GM23248 (cell line): Measurements from ENCODE around the gene SIGMAR1. TPM values are rescaled to one million over a fixed set of nuclear protein-coding genes. Genes with fewer than 3 reads are reported as not detected.
A peak's percentile ranks its signal among the peaks of the same experiment; 100 is the strongest.

Source experiments
- DNase-seq: peaks from one replicate; pipeline ENCODE4 v3.0.0-alpha.2; 2015
- H2AFZ ChIP-seq: fragments of 200-600 bp; sonication (generic); 2 replicates; pipeline ENCODE4 v1.6.1; 2016; ENCODE audit warnings: antibody characterized with exemption
- H3F3A ChIP-seq: fragments of 200-600 bp; sonication (generic); 2 replicates; pipeline ENCODE4 v1.6.1; 2016; ENCODE audit warnings: mild to moderate bottlenecking, antibody characterized with exemption, mixed run types; ENCODE audit not compliant: insufficient read depth
- H3K27ac ChIP-seq: fragments of 200-600 bp; sonication (generic); 2 replicates; pipeline ENCODE4 v1.5.1; 2016; ENCODE audit warnings: mild to moderate bottlenecking
- H3K27me3 ChIP-seq: fragments of 200-600 bp; sonication (generic); replicated peaks from 2 replicates; pipeline ENCODE4 v1.6.1; 2016; ENCODE audit warnings: mild to moderate bottlenecking; ENCODE audit not compliant: insufficient read depth
- H3K36me3 ChIP-seq: fragments of 200-600 bp; sonication (generic); 2 replicates; pipeline ENCODE4 v1.6.1; 2016; ENCODE audit warnings: low read depth, mild to moderate bottlenecking
- H3K4me1 ChIP-seq: fragments of 200-600 bp; sonication (generic); 2 replicates; pipeline ENCODE4 v1.6.1; 2016; ENCODE audit warnings: mild to moderate bottlenecking; ENCODE audit not compliant: insufficient read depth
- H3K4me2 ChIP-seq: fragments of 200-600 bp; sonication (generic); one replicate; pipeline ENCODE4 v1.6.1; 2016; ENCODE audit warnings: mild to moderate bottlenecking; ENCODE audit not compliant: unreplicated experiment
- H3K4me3 ChIP-seq: fragments of 200-600 bp; sonication (generic); 2 replicates; pipeline ENCODE4 v1.5.1; 2016; ENCODE audit warnings: mild to moderate bottlenecking
- H3K79me2 ChIP-seq: fragments of 200-600 bp; sonication (generic); 2 replicates; pipeline ENCODE4 v1.6.1; 2016; ENCODE audit warnings: mild to moderate bottlenecking; ENCODE audit not compliant: insufficient read depth
- H3K9ac ChIP-seq: fragments of 200-600 bp; sonication (generic); 2 replicates; pipeline ENCODE4 v1.6.1; 2016; ENCODE audit warnings: mild to moderate bottlenecking
- H3K9me2 ChIP-seq: fragments of 200-600 bp; sonication (generic); 2 replicates; pipeline ENCODE4 v1.6.1; 2016; ENCODE audit warnings: mixed run types, mild to moderate bottlenecking, moderate library complexity; ENCODE audit not compliant: insufficient read depth
- H3K9me3 ChIP-seq: fragments of 200-600 bp; sonication (generic); one replicate; pipeline ENCODE4 v1.6.1; 2017; ENCODE audit warnings: low read depth
- H4K20me1 ChIP-seq: fragments of 200-600 bp; sonication (generic); 2 replicates; pipeline ENCODE4 v1.6.0; 2016; ENCODE audit not compliant: insufficient read depth
- EZH2 ChIP-seq: fragments of 200-600 bp; sonication (generic); IDR thresholded peaks from 2 replicates; pipeline ENCODE4 v1.6.1; 2018; ENCODE audit warnings: antibody characterized with exemption, mild to moderate bottlenecking; ENCODE audit not compliant: insufficient read depth, poor library complexity, severe bottlenecking
- EZH2phosphoT487 ChIP-seq: fragments of 200-600 bp; sonication (generic); IDR thresholded peaks from 2 replicates; pipeline ENCODE4 v1.6.1; 2018; ENCODE audit warnings: antibody characterized with exemption, moderate library complexity, mild to moderate bottlenecking, low read depth; ENCODE audit not compliant: insufficient read depth
- WGBS, 2 experiments: methylation state at CpG; one replicate each; pipeline ENCODE4 v1.1.6; 2015 to 2017; ENCODE audit warnings: low lambda C conversion rate in 2 of 2, low coverage in 1 of 2; ENCODE audit errors: missing lambda C conversion rate in 2 of 2; 5-methylcytosine and 5-hydroxymethylcytosine counted together
- in situ Hi-C: fragments of 300-500 bp; cut with MboI; formaldehyde crosslinking; loops from 2 replicates; pipeline ENCODE4 v1.15.0; 2020
- polyA plus RNA-seq: library from polyadenylated mRNA; unstranded; fragments of >200 nt; fragmentation: Nextera tagmentation; extraction: Ambion mirVana; gene quantifications from 2 replicates; pipeline ENCODE4 v1.2.1, GENCODE V29; 2016
- total RNA-seq: library from RNA; depleted of rRNA; stranded (reverse); fragments of >200 nt; shearing (Covaris generic); gene quantifications from 2 replicates; pipeline ENCODE4 v1.2.3, GENCODE V29; 2014

Gene SIGMAR1
- total and polyA plus RNA-seq, 2 experiments from 2014 or later: 138 to 142 TPM

DNA sequence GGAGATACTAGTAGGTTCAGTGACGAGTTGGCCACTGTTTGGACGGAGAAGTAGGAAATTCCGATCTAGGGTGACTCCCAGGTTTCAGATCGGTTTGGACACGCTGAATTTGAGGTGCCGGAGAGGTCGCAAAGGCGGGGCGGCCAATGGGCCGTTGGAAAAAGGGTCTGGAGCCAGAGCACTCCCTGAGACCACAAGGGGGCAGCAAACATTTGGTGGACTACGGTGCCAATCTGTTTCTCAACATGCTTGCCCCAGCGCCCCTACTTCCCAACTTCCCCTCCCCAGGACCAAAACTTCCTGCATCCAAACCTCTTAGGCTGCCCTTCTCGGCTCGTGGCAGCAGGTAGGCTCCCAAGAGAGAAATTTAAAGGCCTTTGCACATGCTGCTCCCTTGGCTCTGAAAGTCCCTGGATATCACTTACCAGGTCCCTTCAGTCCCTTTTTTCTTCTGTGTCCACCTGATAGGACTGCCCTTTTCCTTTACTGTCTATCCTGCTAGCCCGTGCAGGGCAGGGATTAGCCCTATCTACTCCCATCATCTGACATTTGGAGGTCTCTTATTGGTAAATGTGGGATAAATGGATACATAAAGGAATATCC, 24.7 kb downstream of the SIGMAR1 start:
- peaks cover 16% of the 10 kb centered on the region for H3K79me2 ChIP-seq
- peak; percentile 90 for DNase-seq
- H3K9me2 ChIP-seq: no peaks in the 10 kb centered on the region
- in situ Hi-C loops: loop anchor here (25.0 kb wide), 1 partner anchor 101 kb away; the partner anchor contains the start of gene ENHO
- H3K27ac ChIP-seq: peak overlapping the region; percentile 41
- H4K20me1 ChIP-seq: no peaks in the 10 kb centered on the region
- peak overlapping the region; percentile 78 for H3K4me2 ChIP-seq
- peaks cover 9% of the 10 kb centered on the region; the same call in 1 of the 2 replicates for H3K36me3 ChIP-seq
- H3K4me3 ChIP-seq: peak overlapping the region; percentile 94
- peaks cover 9% of the 10 kb centered on the region; the same call in 1 of the 2 replicates for H3K4me1 ChIP-seq
- WGBS, 2 experiments: 1 to 2% methylated on average over 15 of the region's 15 CpGs
- no peaks in the 10 kb centered on the region for H3K9me3 ChIP-seq
- H3F3A ChIP-seq: peaks cover 14% of the 10 kb centered on the region; the same call in 1 of the 2 replicates
- peak overlapping the region; percentile 94 for H3K9ac ChIP-seq
- H2AFZ ChIP-seq: peak overlapping the region; percentile 93
- H3K27me3 ChIP-seq: no peaks in the 10 kb centered on the region
- TF ChIP-seq EZH2 (no peak), EZH2phosphoT487 (no peak)

GRCh38 chr9:34611811-34612787, 25.5 kb downstream of the SIGMAR1 start, which contains the start of gene RPP25L:
TSS of gene RPP25L (minus strand) at chr9:34612097. CDS start at chr9:34611296, 801 bp downstream.
- Histone ChIP-seq H3K36me3 (peaks cover 2% of the 10 kb centered on the region; the same call in 1 of the 2 replicates), H3K9me2 (no peaks in the 10 kb centered on the region), H3K79me2 (peaks cover 16% of the 10 kb centered on the region), H2AFZ (peak within 1 kb of the TSS; percentile 93), H3K27ac (peak within 1 kb of the TSS; percentile 41), H3K27me3 (no peaks in the 10 kb centered on the region), H3K4me3 (peak within 1 kb of the TSS; percentile 94), H3K9me3 (no peaks in the 10 kb centered on the region), H3K4me1 (peaks cover 9% of the 10 kb centered on the region; the same call in 1 of the 2 replicates), H4K20me1 (no peaks in the 10 kb centered on the region), H3K4me2 (peak within 1 kb of the TSS; percentile 78), H3K9ac (peak within 1 kb of the TSS; percentile 94), H3F3A (peaks cover 14% of the 10 kb centered on the region; the same call in 1 of the 2 replicates)
- in situ Hi-C loops: loop anchor here (25.0 kb wide), 1 partner anchor 100 kb away; the partner anchor contains the start of gene ENHO
- WGBS, 2 experiments: 1 to 2% methylated on average over 66 to 73 of the region's 77 CpGs
- TF ChIP-seq EZH2: no peak
- no peak for TF ChIP-seq EZH2phosphoT487
- DNase-seq: peak; percentile 95

DNA sequence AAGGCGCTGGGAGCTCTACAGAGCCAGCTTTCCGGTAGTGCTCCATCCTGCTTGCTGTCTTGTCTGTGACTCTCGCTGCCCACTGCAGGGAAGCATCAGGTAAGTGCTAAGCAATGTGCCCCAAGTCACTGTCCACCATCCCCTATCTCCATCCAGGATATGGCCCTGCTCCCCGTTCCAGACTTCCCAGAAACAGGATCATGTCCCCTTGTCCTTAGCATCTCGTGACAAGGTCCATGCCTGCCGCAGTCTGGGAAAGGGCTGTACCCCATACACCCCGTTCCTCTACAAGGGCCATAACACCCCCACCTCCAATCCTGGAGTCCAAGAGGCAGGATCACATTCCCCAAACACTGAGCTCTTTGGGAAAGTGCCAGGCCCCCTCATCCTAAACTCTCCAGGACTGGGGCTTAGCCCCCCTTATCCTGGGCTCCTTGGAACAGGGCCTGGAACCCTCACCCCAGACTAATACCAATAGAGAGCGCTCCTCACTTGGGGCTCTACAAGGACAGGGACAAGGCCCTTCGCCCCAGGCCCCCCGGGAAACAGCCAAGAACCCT, 26.3 kb downstream of the SIGMAR1 start:
- in situ Hi-C loops: loop anchor here (25.0 kb wide), 1 partner anchor 99 kb away; the partner anchor contains the start of gene ENHO
- H3K4me1 ChIP-seq: peaks cover 9% of the 10 kb centered on the region; the same call in 1 of the 2 replicates
- no peaks in the 10 kb centered on the region for H3K9me3 ChIP-seq
- peaks cover 14% of the 10 kb centered on the region; the same call in 1 of the 2 replicates for H3F3A ChIP-seq
- peak overlapping the region; percentile 93 for H2AFZ ChIP-seq
- peak; percentile 30 for DNase-seq
- H3K9ac ChIP-seq: peak overlapping the region; percentile 94
- peaks cover 16% of the 10 kb centered on the region for H3K79me2 ChIP-seq
- 25 to 32% methylated on average over 10 of the region's 10 CpGs for WGBS, 2 experiments
- H3K36me3 ChIP-seq: no peaks in the 10 kb centered on the region
- H3K27me3 ChIP-seq: no peaks in the 10 kb centered on the region
- peak overlapping the region; percentile 78 for H3K4me2 ChIP-seq
- peak overlapping the region; percentile 41; the same call in 1 of the 2 replicates for H3K27ac ChIP-seq
- no peak for TF ChIP-seq EZH2
- no peak for TF ChIP-seq EZH2phosphoT487
- no peaks in the 10 kb centered on the region for H4K20me1 ChIP-seq
- H3K4me3 ChIP-seq: peak overlapping the region; percentile 94
- H3K9me2 ChIP-seq: no peaks in the 10 kb centered on the region
